IPS-NIHi11 (cell line): Measurements from ENCODE around the gene LYPD1.

ENCODE experiments used
- DNase-seq: peaks from one replicate; pipeline ENCODE4 v3.0.0; 2012; ENCODE audit warnings: mixed read lengths, low spot score

Gene LYPD1

DNA sequence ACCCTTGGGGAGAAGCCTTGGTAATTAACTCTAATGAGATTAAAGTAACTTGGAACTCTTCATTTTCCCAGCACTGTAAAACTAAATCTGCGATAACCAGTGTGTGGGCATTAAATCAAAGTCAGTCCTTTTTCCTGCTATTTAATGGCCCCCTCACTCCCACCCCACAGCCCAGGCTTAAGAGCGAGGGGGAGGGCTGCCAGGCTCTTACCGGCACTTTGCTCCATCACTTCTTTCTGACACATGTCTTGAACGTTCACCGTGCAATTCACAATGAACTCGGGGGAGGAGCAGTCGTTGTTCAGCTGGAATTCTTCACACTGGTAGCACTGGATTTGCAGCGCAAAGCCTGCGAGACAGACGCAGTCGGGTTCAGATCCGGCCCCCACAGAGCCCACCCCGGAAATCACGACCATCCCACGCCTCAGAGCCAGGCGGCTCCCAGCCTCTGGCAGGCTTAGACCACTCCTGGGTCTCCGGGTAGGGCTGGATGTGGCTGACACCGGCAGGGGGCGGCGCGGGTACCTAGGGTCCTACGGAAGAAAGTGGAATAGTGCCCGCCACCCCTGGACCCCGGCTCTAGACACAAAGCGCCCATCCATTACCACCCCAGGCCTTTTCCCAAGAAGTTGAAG lies 1.7 kb downstream of the LYPD1 start:
- peak; percentile 53 for DNase-seq

DNA sequence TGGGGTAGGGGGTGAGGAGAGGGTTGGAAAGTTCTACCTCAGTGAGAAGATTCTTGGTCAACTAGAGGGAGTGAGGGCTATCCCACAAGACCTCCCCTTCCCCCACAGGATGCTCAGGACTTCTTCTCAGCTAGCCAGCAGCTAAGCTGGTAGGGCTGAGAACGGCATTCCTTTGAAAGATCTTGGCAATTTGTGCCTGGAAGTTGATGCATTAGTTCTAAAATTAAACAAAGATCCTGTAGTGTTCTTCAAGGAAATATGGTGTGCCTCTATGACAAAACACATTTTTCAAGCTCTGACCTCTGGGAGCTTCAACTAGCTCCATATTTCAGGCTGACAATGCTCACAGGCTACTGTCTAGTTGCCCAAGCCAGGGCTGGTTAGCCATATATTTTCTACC lies 2.3 kb downstream of the LYPD1 start:
- no peak for DNase-seq

DNA sequence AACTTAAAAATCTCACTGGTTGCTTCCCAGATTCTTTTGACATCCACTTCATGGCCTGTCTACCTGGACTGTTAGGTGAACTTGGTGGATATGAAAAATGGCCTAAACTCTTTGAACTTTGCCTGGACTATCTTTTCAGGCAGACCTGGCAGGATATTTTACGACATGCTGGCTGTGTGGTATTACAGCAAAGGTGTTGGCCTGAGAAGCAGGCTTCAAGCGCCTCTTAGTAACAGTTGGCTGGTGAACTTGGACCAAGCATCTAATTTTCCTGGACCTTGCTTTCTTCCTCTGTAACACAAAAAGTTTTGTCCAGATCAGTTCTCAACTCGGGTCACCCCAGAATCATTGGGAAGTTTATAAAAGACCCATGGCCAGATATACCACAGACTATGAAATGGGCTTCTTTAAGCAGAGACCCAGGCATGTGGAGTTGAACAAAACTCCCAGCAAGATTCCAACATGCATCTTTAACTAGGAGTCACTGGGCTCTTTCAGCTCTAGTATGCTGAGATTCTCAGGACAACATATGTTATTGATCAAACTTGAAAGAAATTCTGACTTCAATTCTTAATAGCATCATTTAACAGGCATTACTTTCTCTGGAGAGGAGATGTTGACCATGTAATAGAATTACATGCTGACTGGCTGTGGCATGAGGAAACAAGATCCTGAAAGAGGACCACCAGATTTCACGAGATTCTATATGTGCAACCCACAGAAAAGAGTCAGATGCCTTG lies 4.4 kb downstream of the LYPD1 start:
- DNase-seq: no peak

DNA sequence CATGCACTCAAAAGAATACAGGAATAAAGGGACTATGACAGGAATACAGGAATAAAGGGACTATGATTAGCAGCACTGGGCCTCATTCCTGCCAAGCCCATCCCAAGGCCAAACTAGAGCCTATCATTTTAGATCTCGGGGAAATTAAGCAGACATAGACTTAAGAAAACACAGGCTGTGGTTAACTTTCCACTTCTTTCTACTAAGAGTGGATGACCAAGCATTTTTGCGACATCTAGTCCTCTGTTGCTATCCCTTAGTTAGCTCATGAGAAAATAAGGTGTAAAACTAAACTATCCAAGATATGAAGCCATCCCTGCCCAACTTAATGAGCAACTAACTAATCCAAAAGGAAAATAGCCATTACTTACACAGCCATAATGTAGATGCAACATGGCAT lies 5.9 kb downstream of the LYPD1 start:
- no peak for DNase-seq

DNA sequence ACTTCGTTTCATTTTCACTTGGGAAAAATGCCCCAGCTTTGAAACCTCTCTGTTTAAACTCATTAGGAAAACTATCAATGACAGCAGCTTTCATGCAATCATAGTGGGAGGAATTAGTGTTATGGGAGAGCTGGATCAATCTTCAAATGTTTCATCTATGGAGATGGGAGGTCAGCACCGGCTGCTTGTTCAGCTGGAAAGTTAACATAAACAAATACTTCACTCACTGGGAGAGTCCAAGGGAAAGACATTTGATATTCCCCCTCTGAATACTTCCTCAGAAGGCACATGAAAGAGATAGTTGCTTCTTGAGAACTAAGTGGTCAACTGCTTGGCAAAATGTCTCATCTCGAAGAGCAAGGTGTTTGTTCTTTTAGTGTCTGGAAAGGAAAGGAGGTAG lies 7.3 kb downstream of the LYPD1 start:
- DNase-seq: no peak

DNA sequence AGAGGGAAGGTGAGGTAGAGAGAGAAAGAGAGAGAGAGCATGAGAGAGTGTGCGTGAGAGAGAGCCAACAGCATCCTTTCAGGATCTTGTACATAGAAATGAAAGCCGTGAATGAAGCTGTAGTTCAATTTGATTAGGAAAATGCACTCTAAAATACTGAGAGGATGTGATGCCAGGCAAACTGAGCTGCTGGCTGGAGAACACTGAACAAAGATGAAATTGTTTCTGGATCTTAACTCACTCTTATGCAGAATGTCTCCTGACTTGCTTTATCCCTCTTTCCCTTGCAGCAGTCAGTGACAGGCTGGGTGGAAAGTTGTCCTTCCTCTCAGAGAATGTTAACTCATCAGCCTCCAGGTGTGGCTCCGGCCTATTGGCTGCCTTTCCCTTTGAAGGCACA lies 10.7 kb downstream of the LYPD1 start:
- no peak for DNase-seq

DNA sequence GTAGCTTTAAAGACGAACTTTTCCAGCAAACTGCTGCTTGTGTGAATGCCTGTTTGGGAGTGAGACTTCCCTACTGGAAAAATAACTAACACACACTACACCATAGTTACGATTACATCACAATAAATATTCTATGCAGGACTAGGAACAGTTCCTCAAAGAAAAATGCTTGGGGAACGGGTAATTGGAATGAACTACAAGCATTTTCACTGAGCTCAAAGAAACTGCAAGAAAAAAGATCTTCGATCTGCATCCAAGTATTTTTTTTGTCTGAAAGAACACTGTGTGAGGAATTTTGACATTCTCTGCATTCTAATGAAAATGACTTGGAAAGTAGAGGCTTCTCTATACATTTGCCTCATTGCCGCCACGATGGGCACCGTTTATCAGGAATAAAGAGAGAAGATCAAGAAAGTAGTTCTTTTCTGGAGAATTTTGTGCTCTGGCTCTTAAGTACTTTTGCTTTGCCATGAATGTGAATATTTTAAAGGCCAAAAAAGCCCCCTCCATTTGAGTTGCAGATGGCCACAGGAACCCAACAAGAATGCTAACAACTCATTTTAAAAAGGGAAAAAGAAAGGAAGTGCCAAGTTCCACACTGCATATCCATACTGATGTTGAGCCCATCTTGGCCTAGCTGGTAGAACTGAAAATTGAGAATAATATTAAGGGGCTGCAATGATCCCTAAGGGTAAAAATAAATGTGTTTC lies 13.6 kb downstream of the LYPD1 start:
- no peak for DNase-seq

DNA sequence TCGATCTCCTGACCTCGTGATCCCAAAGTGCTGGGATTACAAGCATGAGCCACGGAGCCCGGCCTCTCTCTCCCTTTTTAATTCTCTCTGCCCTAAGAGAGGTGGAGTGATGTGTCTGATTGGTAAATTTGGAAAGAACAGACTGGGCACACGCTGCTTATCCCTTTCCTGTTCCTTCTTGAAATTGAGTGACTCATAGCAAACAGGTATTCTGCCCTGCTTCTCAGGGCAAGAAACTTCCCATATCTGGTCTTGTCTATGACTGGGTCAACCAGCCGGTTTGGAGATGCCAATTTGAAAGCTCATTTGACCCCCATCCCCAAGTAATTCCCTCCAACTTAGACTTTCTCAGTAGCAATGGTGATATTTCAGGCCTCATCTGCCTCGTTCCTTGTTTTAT lies 15.0 kb downstream of the LYPD1 start:
- no peak for DNase-seq

DNA sequence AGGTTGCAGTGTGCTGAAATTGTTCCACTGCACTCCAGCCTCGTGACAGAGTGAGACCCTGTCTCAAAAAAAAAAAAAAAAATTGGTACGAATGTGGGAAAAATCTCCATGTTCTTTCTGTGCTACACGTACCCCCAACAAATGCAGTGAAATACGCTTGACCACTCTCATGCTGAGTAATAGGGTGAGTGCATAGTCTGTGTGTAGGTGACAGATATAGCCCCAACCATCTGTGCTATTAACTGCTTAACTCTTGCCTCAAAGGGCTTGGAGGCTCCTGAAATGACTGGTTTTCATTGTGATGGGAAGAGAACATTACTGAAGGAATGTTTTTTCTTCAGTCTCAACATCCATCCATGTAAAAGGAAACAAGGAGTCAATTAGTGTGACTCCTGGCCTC lies 15.7 kb downstream of the LYPD1 start:
- DNase-seq: no peak

DNA sequence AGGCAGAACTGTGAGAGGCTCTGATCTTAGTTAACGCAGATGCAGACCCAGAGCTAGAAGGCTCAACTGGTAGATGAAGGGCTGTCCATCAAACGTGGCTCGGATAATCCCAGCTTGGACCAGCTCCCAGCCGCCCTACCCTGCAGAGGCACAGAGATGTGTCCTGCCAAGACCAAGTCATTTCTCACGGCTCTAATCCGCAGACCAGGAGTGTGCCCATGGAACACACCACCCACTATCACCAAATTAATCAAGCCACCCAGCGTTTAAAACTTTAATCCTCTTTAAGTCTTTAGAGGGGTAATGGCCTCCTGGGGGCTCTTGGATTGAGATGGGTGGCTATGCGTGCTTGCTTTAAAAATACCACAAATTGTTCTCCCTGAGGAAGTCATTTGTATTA lies 17.5 kb downstream of the LYPD1 start:
- no peak for DNase-seq

DNA sequence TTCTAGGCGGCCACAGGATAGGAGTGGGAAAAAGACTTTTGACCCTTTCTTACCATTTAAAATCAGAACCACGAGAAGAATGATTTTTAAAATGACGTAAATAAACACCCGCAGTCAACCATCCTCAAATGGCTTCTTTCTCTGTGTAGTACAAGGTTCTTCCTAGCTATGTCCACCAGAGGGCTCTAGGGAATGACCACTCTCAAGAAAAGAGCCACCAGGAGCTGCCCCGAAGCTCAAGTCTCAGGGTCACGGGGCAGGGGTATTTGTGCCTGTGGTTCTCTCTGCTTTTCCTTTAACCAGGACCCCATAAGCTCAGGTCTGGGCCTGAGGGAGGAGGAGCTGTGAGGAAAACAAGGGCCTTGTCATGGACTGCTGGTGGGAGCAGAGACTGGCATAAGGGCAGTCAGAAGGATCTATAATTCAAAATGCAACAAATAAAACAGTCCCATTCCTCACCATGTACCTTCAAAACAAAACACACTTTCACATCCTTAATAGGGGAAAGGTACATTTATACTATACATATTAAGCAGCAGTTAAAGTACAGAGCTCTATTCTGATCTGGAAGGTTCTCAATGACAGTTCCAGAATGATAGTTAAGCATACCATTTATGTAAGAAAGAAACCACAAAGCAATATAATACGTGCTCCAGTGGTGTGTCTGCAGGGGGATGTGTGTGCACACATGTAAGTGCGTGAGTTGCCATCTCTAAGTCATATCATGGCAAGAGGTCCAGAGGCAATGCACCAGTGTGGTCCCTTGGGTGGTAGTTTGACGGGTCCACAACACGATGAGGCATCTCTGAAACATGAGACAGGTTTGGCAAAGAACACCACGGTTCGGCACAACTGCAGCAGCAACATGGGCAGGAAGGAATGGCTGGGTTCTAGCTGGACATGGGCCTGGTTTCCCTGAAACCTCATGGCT lies 18.6 kb downstream of the LYPD1 start:
- peak; percentile 61 for DNase-seq

DNA sequence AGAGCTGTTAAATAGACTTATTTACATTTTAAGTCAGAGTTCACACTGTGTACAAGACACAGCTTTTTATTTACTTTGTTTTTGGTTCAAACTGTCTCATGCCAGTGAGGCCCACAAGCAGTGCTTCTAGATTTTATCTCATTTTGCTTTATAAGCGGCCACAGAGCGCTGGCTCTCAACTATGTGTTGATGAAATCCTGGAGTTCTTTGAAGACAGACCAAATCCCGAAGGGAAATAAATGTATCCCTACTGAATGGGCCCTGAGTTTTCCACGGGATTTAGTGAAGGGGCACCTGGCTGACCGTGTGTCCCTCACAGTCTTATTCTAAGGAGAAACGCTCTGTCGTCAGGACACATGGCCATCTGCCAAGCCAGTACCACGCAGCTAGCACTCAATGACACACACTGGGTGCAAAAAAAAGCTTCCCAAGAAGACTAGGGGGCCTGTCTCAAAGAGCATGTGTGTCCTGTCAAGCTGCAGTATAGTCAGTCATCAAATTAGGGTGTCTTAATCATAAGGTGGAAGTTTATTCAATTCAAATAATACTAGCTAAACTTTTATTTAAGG lies 23.4 kb downstream of the LYPD1 start:
- no peak for DNase-seq

DNA sequence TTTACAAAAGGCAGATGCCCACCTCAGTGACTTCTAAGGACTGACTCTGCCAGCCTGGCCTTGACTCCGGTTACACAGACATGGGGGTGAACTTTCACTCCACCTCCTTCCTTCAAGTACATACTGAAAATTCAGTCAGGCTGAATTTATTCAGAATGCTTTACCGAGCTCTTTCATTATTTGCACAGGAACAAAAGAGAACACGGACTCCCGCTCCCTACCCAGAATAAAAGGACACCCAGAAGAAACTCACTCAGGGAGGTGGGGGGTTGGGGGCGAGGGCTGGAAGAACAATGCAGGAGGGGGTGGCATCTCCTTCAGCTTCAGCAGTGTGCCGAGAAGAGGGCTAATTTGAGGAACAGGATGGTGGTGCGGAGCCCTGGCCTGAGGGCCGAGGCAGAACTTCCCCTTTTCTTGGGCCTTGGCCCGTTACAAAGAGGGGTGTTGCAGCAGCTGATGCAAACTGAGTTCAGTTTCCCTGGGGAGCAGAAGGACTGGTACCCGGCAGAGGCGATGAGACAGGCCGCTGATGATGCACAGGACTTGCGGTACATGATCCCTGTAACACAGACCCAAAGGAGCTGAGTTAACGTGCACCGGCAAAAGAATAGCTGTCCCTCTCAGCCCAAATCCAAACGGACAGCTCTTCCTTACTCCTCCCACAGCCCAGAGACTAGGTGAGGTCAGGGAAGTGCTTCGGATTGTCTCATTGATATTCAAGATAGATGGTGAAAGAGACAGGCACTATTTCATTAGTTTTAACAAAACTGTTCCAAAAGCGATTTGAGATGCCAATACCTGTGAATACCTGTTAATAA lies 24.1 kb downstream of the LYPD1 start:
- no peak for DNase-seq

DNA sequence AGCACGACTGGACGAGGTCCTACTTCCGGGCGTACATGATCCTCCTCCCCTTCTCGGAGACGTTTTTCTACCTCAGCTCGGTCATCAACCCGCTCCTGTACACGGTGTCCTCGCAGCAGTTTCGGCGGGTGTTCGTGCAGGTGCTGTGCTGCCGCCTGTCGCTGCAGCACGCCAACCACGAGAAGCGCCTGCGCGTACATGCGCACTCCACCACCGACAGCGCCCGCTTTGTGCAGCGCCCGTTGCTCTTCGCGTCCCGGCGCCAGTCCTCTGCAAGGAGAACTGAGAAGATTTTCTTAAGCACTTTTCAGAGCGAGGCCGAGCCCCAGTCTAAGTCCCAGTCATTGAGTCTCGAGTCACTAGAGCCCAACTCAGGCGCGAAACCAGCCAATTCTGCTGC lies 24.8 kb downstream of the LYPD1 start:
- no peak for DNase-seq

DNA sequence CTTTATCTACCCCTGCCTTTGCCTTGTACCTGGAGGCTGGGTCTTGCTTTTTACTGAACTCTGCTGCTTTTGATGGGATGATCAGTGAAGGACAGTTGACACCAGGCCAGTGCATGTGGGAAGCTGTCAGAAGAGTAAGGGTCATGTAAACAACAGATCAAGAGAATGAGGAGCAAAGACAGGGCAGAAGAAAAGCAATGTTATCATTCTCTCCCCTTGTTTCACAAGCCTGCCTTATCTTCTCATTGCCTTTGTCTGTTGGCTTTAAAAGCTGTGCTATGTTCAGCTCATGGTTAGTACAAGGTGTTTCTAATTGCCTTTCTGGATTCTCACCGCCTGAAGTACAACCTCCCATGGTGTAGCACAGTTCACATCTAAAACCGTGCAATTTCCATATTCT lies 27.6 kb downstream of the LYPD1 start:
- DNase-seq: no peak

DNA sequence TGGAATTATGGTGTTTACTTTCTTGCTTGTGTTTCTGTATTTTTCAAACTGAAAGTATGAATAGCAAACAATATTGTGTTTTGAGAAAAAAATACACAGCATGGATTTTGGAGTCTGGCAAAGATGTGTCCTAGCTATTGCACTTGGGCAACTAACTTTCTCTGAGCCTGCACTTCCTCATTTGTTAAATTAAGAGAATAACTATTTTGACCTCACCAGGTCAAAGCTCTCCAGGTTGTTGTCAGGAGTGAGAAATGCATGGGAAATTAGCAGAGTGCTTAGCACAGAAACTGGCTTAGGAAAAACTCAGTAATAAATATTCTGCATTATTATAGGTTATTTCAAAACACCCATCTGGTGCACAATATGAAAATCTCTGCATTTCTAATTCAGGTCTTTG lies 28.2 kb downstream of the LYPD1 start:
- no peak for DNase-seq

DNA sequence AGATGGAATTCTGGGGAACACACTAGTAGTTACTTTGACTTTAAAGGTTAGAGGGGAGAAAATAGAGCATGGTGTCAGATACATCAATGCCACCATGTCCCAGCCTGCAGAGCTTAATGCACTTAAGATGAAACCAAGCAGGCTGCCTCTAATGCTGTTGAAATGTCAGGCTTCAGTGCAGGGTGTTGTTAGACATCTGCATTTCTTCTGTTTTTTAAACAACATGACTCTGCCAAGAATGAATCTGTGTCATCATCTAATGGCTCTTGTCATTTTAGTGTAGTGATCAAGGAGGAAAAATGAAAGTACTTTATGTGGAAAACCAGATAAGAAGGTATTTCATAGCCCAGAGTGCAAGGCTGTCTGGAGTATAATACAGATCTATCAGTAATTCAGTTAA lies 29.9 kb downstream of the LYPD1 start:
- DNase-seq: no peak

DNA sequence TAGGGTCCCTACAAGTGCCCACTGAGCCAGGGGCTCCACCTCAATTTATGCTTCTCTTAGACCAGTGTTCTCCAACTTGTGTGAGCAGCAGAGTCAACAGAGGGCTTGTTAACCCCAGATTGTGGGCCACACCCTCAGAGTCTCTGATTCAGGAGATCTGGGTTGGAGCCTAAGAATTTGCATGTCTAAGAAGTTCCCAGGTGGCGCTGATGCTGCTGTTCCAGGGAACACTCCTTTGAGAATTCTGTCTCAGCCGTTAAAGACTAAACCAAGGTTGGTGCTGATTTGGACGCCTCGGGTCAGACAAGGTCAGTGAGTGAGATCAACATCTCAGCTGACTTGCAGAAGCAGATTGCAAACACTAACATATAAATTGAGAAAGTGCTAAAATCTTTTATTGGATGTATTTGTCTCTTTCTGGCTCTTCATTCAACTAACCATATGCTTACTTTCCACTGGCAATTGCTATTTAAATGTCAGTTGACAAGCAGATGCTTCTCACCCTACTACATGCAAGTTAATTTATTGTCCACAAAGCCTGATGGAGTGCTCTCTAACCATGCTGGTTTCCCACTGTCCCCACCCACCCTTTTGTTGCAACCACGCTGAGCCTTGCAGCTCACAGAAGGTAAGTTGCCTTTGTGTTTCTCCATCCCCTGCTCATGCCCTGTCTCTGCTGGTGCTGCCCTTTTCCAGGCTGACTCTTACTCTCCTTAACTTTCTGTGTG lies 31.5 kb downstream of the LYPD1 start:
- no peak for DNase-seq

DNA sequence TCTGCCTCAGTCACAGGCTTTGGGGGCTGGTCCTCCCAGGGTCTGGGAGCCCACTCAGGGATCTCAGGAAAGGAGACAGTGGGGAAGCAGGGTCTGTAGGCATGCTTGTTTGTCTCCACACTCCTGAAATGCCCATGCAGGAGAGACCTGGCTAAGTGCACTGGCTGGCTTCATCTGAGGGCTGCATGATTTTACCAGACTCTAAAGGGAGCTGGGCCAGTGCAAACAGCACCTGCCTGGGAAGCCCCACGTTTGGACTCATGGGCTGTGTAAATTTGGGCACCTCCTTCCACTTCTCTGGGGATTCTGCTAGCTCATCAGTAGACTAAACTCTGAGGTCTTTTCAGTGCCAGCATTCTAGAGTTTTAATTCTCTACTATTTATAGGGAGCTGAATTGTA lies 33.7 kb downstream of the LYPD1 start:
- DNase-seq: no peak

DNA sequence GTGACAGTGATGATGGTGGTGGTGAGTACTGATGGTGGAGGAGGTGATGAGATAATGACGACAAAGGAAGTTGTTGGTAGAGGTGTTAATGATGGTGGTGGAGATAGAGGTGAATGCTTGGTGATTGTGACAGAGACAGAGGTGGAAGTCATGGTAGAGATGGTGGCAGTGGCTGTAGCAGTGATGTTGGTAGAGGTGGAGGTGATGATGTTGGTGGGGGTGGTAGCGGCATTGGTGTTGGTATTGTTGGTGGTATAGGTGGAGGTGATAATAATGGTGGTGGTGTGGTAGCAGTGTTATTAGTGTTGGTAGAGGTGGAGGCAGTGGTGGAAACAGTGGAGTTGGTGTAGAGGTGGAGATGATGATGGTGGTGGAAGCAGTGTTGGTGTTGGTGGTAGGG lies 36.4 kb downstream of the LYPD1 start:
- DNase-seq: no peak
